Panc1 (cell line): ENCODE measurements around the gene SEMA4A. TPM values are rescaled to one million over a fixed set of nuclear protein-coding genes. Genes with fewer than 3 reads are reported as not detected.

Experiments
- ATAC-seq: fragments of 200-7000 bp; cut with Tn5 transposase; 2 replicates; pipeline ENCODE4 v1.9.1; 2020; ENCODE audit warnings: mild to moderate bottlenecking, moderate library complexity
- BruUV-seq: library from RNA; stranded (reverse); fragments of 400-500 nt; replicated peaks from 2 replicates; lab custom pipeline; 2021; lab: Mats Ljungman, UMichigan
- CTCF ChIA-PET: fragments of 300-600 bp; sonication (Branson Sonifier 250); formaldehyde crosslinking; loops from one replicate; lab custom pipeline; 2022; ENCODE audit warnings: antibody characterized with exemption; lab: Charles Lee
- POLR2A ChIA-PET: fragments of 300-600 bp; sonication (Branson Sonifier 250); formaldehyde crosslinking; loops from one replicate; lab custom pipeline; 2022; ENCODE audit warnings: antibody characterized with exemption; lab: Charles Lee
- DNase-seq: peaks from one replicate; pipeline ENCODE4 v3.0.0-alpha.2; 2010; ENCODE audit warnings: low read depth, low spot score
- H3K27ac ChIP-seq: 2 replicates; pipeline ENCODE4 v1.5.1; 2011; ENCODE audit warnings: mild to moderate bottlenecking, low read length, inconsistent platforms
- H3K27me3 ChIP-seq: fragments of 200-500 bp; sonication (Bioruptor generic); 2 replicates; pipeline ENCODE4 v1.6.0; 2014; ENCODE audit warnings: low read length, inconsistent platforms; ENCODE audit not compliant: control insufficient read depth, insufficient read depth
- H3K36me3 ChIP-seq: fragments of 200-500 bp; sonication (Bioruptor generic); 2 replicates; pipeline ENCODE4 v1.5.1; 2014; ENCODE audit warnings: inconsistent platforms, mild to moderate bottlenecking, low read length, moderate library complexity; ENCODE audit not compliant: control insufficient read depth, insufficient read depth
- H3K4me1 ChIP-seq: 2 replicates; pipeline ENCODE4 v1.5.1; 2011; ENCODE audit warnings: inconsistent platforms, mild to moderate bottlenecking, low read length, moderate library complexity; ENCODE audit not compliant: control insufficient read depth, insufficient read depth
- H3K4me3 ChIP-seq, 2 experiments: 2 replicates each; pipeline ENCODE4 v1.5.1; 2011 to 2012; ENCODE audit warnings: low read depth in 2 of 2, low read length in 2 of 2, mild to moderate bottlenecking in 2 of 2, inconsistent platforms in 1 of 2, moderate library complexity in 1 of 2
- H3K9me3 ChIP-seq: fragments of 200-500 bp; sonication (Bioruptor generic); 2 replicates; pipeline ENCODE4 v1.5.1; 2014; ENCODE audit warnings: low read depth, mild to moderate bottlenecking, inconsistent platforms, low read length, moderate library complexity; ENCODE audit not compliant: control insufficient read depth, insufficient read depth
- POLR2AphosphoS5 ChIP-seq: IDR thresholded peaks from 2 replicates; pipeline ENCODE4 v1.6.1; 2012; ENCODE audit warnings: mild to moderate bottlenecking, low read depth, low read length, moderate library complexity
- SIN3A ChIP-seq: IDR thresholded peaks from 2 replicates; pipeline ENCODE4 v1.6.1; 2012; ENCODE audit warnings: low read depth, mild to moderate bottlenecking, low read length, moderate library complexity, borderline replicate concordance; ENCODE audit not compliant: insufficient read depth
- TCF7L2 ChIP-seq: IDR thresholded peaks from 2 replicates; pipeline ENCODE4 v1.6.1; 2011; ENCODE audit warnings: mild to moderate bottlenecking, low read depth, low read length, inconsistent platforms
- in situ Hi-C: cut with HindIII; loops from 2 replicates; pipeline ENCODE4 v1.10.0; 2016; ENCODE audit warnings: low sequenced_read_pairs, low pct_unique_long_range_greater_than_20kb
- intact Hi-C: fragments of 100-400 bp; cut with micrococcal nuclease; formaldehyde crosslinking; loops from one replicate; pipeline ENCODE4 v1.10.0; 2022; ENCODE audit not compliant: unreplicated experiment
- total RNA-seq: library from RNA; stranded (reverse); gene quantifications from one replicate; pipeline ENCODE4 v1.2.1, GENCODE V29; 2021; ENCODE audit not compliant: unreplicated experiment
- TF ChIP-seq, protein P1 (sequence below): fragments of 450-650 bp; IDR thresholded peaks from 2 replicates; pipeline ENCODE4 v1.5.1; 2017; ENCODE audit warnings: mild to moderate bottlenecking
- TF ChIP-seq, protein P2 (sequence below), 2 experiments: IDR thresholded peaks; 2 replicates each; pipeline ENCODE4 v1.6.1; 2011 to 2012; ENCODE audit warnings: low read depth in 2 of 2, control low read depth in 1 of 2, low read length in 1 of 2, mild to moderate bottlenecking in 1 of 2, moderate library complexity in 1 of 2; ENCODE audit not compliant: insufficient read depth in 1 of 2

The SEMA4A gene
- total RNA-seq, 1 experiment from 2014 or later: 0.21 TPM

DNA sequence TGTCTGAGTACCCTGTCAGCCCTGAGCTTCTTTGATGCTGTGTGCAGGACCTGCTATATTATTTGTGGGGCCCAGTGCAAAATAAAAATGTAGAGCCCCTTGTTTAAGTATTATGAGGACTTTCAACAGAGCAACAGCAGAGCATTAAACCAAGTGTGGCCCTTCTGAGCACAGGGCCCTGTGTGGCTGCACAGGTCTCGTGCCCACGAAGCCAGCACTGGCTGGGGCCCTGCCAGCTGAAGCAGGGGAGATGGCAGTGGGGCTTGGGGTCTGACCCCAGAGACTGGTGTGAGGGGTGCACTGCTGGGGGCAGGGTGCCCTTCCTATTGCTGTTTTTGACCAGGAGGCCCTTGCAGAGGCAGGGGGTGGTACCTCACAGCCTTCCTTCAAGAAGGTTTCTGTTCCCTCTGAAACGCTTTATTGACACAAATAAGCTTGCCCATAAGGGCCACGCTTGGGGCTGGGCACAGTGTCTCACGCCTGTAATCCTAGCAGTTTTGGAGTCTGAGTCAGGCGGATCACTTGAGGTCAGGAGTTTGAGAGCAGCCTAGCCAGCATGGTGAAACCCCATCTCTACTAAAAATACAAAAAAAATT lies 2.2 kb upstream of the SEMA4A start:
- intact Hi-C loops: no loop called here
- no peak for ATAC-seq
- peaks cover 8% of the 10 kb centered on the region for H3K4me1 ChIP-seq
- DNase-seq: no peak
- no peaks in the 10 kb centered on the region for H3K36me3 ChIP-seq
- TF ChIP-seq SIN3A (no peak), POLR2AphosphoS5 (no peak), TCF7L2 (no peak)
- TF ChIP-seq, protein P1, sequence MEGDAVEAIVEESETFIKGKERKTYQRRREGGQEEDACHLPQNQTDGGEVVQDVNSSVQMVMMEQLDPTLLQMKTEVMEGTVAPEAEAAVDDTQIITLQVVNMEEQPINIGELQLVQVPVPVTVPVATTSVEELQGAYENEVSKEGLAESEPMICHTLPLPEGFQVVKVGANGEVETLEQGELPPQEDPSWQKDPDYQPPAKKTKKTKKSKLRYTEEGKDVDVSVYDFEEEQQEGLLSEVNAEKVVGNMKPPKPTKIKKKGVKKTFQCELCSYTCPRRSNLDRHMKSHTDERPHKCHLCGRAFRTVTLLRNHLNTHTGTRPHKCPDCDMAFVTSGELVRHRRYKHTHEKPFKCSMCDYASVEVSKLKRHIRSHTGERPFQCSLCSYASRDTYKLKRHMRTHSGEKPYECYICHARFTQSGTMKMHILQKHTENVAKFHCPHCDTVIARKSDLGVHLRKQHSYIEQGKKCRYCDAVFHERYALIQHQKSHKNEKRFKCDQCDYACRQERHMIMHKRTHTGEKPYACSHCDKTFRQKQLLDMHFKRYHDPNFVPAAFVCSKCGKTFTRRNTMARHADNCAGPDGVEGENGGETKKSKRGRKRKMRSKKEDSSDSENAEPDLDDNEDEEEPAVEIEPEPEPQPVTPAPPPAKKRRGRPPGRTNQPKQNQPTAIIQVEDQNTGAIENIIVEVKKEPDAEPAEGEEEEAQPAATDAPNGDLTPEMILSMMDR: no peak
- TF ChIP-seq, protein P2, sequence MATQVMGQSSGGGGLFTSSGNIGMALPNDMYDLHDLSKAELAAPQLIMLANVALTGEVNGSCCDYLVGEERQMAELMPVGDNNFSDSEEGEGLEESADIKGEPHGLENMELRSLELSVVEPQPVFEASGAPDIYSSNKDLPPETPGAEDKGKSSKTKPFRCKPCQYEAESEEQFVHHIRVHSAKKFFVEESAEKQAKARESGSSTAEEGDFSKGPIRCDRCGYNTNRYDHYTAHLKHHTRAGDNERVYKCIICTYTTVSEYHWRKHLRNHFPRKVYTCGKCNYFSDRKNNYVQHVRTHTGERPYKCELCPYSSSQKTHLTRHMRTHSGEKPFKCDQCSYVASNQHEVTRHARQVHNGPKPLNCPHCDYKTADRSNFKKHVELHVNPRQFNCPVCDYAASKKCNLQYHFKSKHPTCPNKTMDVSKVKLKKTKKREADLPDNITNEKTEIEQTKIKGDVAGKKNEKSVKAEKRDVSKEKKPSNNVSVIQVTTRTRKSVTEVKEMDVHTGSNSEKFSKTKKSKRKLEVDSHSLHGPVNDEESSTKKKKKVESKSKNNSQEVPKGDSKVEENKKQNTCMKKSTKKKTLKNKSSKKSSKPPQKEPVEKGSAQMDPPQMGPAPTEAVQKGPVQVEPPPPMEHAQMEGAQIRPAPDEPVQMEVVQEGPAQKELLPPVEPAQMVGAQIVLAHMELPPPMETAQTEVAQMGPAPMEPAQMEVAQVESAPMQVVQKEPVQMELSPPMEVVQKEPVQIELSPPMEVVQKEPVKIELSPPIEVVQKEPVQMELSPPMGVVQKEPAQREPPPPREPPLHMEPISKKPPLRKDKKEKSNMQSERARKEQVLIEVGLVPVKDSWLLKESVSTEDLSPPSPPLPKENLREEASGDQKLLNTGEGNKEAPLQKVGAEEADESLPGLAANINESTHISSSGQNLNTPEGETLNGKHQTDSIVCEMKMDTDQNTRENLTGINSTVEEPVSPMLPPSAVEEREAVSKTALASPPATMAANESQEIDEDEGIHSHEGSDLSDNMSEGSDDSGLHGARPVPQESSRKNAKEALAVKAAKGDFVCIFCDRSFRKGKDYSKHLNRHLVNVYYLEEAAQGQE (IDR thresholded peaks at IDR 0.05; ENCODE audit: insufficient read depth in 1 of 2, low read depth in 2 of 2, low read length in 1 of 2): no peak
- no peak overlapping the region for H3K4me3 ChIP-seq
- H3K27ac ChIP-seq: no peak overlapping the region
- H3K9me3 ChIP-seq: no peaks in the 10 kb centered on the region
- in situ Hi-C loops: no loop called here
- ChIA-PET POLR2A (no interaction called here), CTCF (no interaction called here)
- no TSS peak for BruUV-seq
- H3K27me3 ChIP-seq: no peaks in the 10 kb centered on the region

DNA sequence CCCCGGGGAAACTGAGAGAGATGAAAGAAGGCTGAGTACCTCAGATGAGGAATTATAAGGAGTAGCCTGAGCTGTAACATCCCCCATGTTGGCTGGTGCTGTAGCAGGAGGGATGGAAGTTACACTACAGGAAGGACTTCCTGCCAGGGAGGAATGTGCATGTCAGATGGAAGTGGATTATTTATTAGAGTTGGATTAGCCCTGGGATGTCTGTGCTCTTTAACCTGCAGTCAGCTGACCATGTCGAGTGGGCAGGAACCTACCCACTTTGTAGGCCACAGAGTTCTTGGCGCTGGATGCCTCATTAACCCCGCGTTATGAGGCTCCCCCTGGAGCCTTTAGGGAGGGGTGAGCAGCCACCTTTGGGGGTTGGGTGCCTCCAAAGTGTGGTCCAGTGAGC lies 757 bp upstream of the SEMA4A start:
- no TSS peak for BruUV-seq
- CTCF ChIA-PET: interaction anchor here (1.2 kb wide), 1 partner anchor 72 kb away, joined by 5 read pairs; no protein-coding TSS in a partner anchor

More for the DNA sequence above, 757 bp upstream of the SEMA4A start:
- TF ChIP-seq, protein P1: no peak
- TF ChIP-seq, protein P2 (IDR thresholded peaks at IDR 0.05; ENCODE audit: insufficient read depth in 1 of 2, low read depth in 2 of 2, low read length in 1 of 2): no peak
- in situ Hi-C loops: no loop called here
- H3K36me3 ChIP-seq: no peaks in the 10 kb centered on the region
- ATAC-seq (no peak), DNase-seq (no peak)
- no peaks in the 10 kb centered on the region for H3K9me3 ChIP-seq
- H3K27me3 ChIP-seq: no peaks in the 10 kb centered on the region
- H3K27ac ChIP-seq: no peak overlapping the region
- intact Hi-C loops: no loop called here
- no peak overlapping the region for H3K4me3 ChIP-seq
- H3K4me1 ChIP-seq: no peaks in the 10 kb centered on the region; the same call in 1 of the 2 replicates
- POLR2A ChIA-PET: no interaction called here
